Subcutaneous abdominal adipose tissue (tissue), 5 donors: ENCODE data around the gene ACTR10.

Experiments
- H3K27ac ChIP-seq: one replicate; pipeline ENCODE4 v1.7.0; 2013; ENCODE audit warnings: low read depth, mild to moderate bottlenecking, inconsistent platforms, low read length, moderate library complexity
- H3K27me3 ChIP-seq, 5 donors: one replicate each; pipeline ENCODE4 v1.7.0; 2013; ENCODE audit warnings: low read length in 5 of 5, inconsistent platforms in 1 of 5; ENCODE audit not compliant: control insufficient read depth in 5 of 5, insufficient read depth in 4 of 5
- H3K36me3 ChIP-seq, 5 donors: one replicate each; pipeline ENCODE4 v1.7.0; 2013; ENCODE audit warnings: low read length in 5 of 5; ENCODE audit not compliant: control insufficient read depth in 5 of 5, insufficient read depth in 5 of 5
- H3K4me1 ChIP-seq, 5 donors: one replicate each; pipeline ENCODE4 v1.7.0; 2013; ENCODE audit warnings: low read length in 5 of 5, mild to moderate bottlenecking in 3 of 5, moderate library complexity in 1 of 5; ENCODE audit not compliant: control insufficient read depth in 5 of 5, insufficient read depth in 5 of 5
- H3K4me3 ChIP-seq, 5 donors: one replicate each; pipeline ENCODE4 v1.7.0; 2013; ENCODE audit warnings: low read length in 5 of 5, low read depth in 1 of 5
- H3K9ac ChIP-seq, 5 donors: one replicate each; pipeline ENCODE4 v1.7.0; 2013; ENCODE audit warnings: low read length in 5 of 5, mild to moderate bottlenecking in 4 of 5, moderate library complexity in 3 of 5
- H3K9me3 ChIP-seq, 5 donors: one replicate each; pipeline ENCODE4 v1.7.0; 2013; ENCODE audit warnings: low read length in 5 of 5; ENCODE audit not compliant: control insufficient read depth in 5 of 5
- donor health status: healthy.
- donor health status: healthy.
- donor health status: healthy.
- donor health status: healthy.
- donor health status: healthy.

Gene ACTR10

DNA sequence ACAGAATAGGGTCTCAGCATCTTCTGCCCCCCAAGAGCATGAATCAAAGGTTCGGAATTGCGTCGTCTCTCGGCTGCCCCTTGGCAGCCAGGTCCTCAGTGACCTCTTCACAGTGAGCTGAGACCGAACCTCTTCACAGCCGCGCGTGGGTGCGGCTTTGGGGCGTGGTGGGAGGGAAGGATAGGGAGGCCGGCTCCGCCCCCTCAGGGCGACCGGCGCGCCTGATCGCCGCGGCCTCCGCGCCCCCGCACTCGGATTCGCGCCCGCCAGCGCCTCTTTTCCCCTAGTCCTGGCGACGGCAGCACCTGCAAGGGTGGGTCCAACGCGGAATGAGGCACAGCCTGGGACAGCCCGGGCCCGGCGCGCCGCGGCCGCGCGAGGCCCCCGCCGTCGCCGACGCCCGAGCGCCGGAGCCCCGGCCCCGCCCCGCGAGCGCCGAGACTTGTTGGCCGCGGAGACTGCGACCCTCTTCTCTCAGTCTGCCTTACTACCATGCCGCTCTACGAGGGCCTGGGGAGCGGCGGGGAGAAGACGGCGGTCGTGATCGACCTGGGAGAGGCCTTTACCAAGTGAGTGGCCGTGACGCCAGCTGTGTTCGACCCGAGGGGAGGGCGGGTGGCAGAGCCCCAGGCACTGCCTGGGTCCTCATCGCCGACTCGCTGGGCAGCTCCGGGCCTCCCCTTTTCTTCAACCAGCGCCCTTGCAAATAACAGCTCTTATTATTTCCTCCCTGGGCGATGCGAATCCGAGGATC lies at the start of gene ACTR10:
TSS of gene ACTR10 (plus strand) at position 424 of the 754 bp plus-strand sequence. CDS start at position 493, 69 bp downstream.
- Histone ChIP-seq H3K9me3 (no peaks in the 10 kb centered on the region), H3K27ac (peak within 1 kb of the TSS; percentile 83), H3K27me3 (no peaks in the 10 kb centered on the region), H3K4me1 (peaks cover 2 to 27% (median 24%) of the 10 kb centered on the region in 5 donors), H3K9ac (peak within 1 kb of the TSS; percentile 82 to 99 (median 96)), H3K4me3 (peak within 1 kb of the TSS; percentile 67 to 98 (median 96)), H3K36me3 (peaks cover 0 to 4% (median 0%) of the 10 kb centered on the region in 5 donors)

DNA sequence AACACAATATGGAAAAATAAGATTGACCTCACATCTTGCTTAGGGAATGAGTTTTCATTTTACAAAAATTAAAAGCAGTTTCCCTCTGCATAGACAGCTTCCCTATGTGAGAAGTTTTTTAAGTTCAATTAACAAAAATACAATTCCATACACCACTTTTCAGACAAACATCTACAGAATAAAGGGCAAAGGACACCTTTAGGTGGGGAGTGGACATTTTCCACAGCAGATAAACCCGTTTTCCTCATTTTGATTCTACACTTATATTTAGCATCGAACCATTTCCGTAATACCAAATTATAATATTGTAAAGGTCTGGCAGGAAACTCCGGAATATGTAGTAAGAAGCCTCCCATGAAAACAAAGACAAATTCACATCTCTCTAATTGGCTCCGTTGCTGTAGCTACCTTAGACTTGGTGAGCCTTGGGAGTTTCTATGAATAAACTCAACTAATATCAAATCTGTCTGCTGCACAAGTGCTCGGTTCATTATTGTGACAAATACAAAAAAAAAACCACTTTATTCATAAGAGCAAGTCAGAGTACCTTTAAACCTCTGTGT lies 49.6 kb upstream of the ACTR10 start:
- Histone ChIP-seq H3K36me3 (no peaks in the 10 kb centered on the region), H3K9me3 (no peaks in the 10 kb centered on the region), H3K9ac (no peak overlapping the region), H3K27ac (no peak overlapping the region), H3K4me1 (peaks cover 4 to 24% (median 20%) of the 10 kb centered on the region in 5 donors), H3K27me3 (peaks cover 0 to 5% (median 0%) of the 10 kb centered on the region in 5 donors), H3K4me3 (peak overlapping the region in 1 of 5 donors; percentile 90)

DNA sequence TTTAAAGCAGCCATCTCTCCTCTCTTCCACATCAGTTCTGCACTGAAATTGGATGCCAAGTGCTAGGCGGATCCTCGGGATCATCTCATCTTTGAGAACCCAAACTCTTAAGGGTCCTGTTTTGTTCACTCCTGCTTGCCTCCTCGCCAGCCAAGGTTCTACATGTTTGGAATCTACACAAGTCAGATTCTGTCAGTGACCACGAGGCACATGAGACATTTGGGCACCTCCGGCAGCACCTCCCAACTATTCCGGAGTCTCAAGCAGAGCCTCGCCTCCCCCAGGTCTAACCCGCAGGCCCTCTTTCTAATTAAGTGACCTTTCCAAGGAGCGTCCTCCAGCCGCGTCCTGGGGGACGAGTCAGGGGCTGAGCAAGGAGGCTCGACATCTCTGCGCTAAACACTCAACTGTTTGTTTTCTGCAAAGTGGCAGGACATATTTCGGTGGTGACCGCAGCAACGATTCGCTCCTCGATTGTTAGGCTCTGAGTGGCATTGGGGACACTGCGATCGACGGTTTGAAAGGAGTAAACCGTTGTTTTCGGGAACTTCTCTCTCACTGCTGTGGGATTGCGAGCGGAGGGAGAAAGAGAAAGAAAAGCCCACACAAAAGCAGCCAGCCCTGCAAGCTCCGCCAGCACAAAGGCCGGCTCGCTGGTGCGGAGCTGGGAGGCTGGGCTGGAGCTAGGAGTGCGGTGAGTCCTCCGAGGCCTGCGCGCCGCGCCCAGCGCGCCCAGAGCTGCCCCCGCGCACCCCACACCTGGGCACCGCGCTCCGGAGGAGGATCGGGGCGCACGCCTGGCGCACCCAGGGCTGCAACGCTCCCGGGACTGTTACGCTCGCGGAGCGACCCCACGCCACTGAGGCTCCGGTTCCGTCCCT lies 48.6 kb upstream of the ACTR10 start:
- Histone ChIP-seq H3K27ac (no peak overlapping the region), H3K4me1 (peaks cover 4 to 24% (median 20%) of the 10 kb centered on the region in 5 donors), H3K9ac (peak overlapping the region; percentile 7 to 80 (median 41)), H3K36me3 (no peaks in the 10 kb centered on the region), H3K4me3 (peak overlapping the region; percentile 81 to 90 (median 89)), H3K27me3 (peaks cover 0 to 5% (median 0%) of the 10 kb centered on the region in 5 donors), H3K9me3 (no peaks in the 10 kb centered on the region)

- H3K4me3 ChIP-seq: peak within 1 kb of the TSS; percentile 88 to 90 (median 90)
- H3K27ac ChIP-seq: no peak within 1 kb of the TSS
- peaks cover 4 to 24% (median 20%) of the 10 kb centered on the region in 5 donors for H3K4me1 ChIP-seq
- H3K36me3 ChIP-seq: no peaks in the 10 kb centered on the region
- peak within 1 kb of the TSS; percentile 41 to 80 (median 64) for H3K9ac ChIP-seq
- peaks cover 0 to 5% (median 0%) of the 10 kb centered on the region in 5 donors for H3K27me3 ChIP-seq
- no peaks in the 10 kb centered on the region for H3K9me3 ChIP-seq
Measured at GRCh38 chr14:58152014-58152857, 47.7 kb upstream of the ACTR10 start, which contains the start of gene ARMH4. Gene ARMH4 (minus strand): TSS chr14:58152213. CDS start chr14:58139358, 12,855 bp downstream.

- no peak overlapping the region for H3K9ac ChIP-seq
- no peaks in the 10 kb centered on the region for H3K36me3 ChIP-seq
- no peaks in the 10 kb centered on the region for H3K9me3 ChIP-seq
- no peak overlapping the region for H3K4me3 ChIP-seq
- H3K27me3 ChIP-seq: no peaks in the 10 kb centered on the region
- H3K27ac ChIP-seq: no peak overlapping the region
- no peaks in the 10 kb centered on the region for H3K4me1 ChIP-seq
Measured at GRCh38 chr14:58160561-58160960, 39.4 kb upstream of the ACTR10 start.

DNA sequence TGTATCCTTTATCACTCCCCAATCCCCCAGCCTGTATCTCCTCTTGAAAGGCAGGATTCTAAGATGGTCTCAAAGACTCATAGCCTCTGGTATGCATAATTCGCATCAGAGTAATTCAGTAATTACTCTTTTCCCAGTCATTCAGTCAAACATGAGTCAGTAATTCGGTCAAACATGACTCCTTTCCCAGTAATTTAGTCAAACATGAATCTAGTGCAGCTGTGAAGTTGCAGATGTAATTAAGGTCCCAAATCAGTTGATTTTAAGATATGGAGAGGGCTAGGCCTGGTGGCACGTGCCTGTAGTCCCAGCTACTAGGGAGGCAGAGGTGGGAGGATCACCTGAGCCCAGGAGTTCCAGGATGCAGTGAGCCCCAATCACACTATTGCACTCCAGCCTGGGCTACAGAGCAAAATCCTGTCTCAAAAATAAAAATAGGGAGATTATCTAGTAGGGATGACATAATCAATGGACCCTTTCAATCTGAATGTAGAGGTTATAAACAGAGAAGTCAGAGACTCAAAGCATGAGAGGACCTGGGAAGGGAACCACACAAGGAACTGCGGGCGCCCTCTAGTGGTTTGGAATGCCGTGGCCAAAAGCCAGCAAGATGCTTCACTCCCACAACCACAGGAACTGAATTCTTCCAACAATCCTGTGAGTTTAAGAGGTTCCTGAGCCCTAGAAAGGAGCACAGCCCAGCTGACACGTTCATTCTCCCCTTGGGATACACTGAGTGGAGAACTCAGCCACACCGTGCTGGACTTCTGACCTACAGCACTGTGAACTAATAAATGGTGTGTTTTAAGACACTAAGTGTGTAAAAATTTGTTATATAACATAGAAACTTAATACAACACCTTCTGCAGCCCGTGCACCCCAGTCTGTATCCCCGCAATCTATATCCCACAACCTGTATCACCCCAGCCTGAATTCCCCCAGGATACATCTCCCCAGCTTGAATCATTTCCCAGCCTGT lies 33.7 kb upstream of the ACTR10 start:
- Histone ChIP-seq H3K4me1 (peaks cover 0 to 9% (median 5%) of the 10 kb centered on the region in 5 donors), H3K4me3 (no peak overlapping the region), H3K27me3 (no peaks in the 10 kb centered on the region), H3K9me3 (no peaks in the 10 kb centered on the region), H3K27ac (no peak overlapping the region), H3K9ac (no peak overlapping the region), H3K36me3 (no peaks in the 10 kb centered on the region)

DNA sequence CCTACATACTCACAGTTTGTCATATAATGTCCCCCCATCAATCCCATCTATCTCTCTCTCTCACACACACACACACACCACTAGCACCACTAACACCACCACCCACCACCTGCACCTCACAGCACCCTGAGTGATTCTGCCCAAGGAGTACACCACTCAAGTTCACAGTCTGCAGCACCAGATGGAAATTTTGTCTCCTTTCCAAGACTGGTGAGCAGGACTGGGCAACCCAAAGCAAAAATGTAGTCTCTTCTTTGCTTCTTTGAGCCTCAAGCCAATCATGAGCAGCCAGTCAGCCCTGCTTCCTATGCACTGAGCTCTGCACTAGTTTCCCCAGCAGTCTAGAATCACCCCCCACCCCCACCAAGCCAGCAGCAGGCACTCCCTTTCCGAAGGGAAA lies 32.9 kb upstream of the ACTR10 start:
- Histone ChIP-seq H3K36me3 (no peaks in the 10 kb centered on the region), H3K27ac (no peak overlapping the region), H3K9me3 (no peaks in the 10 kb centered on the region), H3K4me3 (no peak overlapping the region), H3K9ac (no peak overlapping the region), H3K4me1 (peaks cover 0 to 10% (median 7%) of the 10 kb centered on the region in 5 donors), H3K27me3 (no peaks in the 10 kb centered on the region)

DNA sequence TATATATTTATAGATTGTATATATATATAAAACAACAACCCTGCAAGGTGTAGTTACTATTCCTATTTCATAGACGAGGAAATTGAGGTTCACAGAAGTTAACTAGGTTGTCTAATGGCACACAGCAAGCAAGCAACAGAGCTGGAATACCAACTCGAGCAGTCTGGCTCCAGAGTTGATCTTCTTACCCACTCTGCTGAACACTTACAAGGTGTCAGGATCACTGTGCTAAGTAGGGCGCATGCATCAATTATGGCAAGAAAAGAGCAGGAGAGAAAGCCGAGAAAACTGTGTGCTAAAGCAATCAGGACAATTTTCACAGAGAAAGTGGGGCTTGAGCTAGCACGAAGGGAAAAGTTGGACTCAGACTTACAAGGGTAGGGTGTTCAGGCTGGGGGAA lies 32.1 kb upstream of the ACTR10 start:
- Histone ChIP-seq H3K27ac (no peak overlapping the region), H3K36me3 (no peaks in the 10 kb centered on the region), H3K9ac (no peak overlapping the region), H3K4me1 (peaks cover 0 to 10% (median 7%) of the 10 kb centered on the region in 5 donors), H3K4me3 (no peak overlapping the region), H3K9me3 (no peaks in the 10 kb centered on the region), H3K27me3 (no peaks in the 10 kb centered on the region)
